GM18505 (cell line): ENCODE measurements around the gene EPHA4.

ENCODE experiments used
- ATAC-seq: cut with Tn5 transposase; IDR thresholded peaks from one replicate; pipeline ENCODE4 v1.9.1; 2021; ENCODE audit not compliant: unreplicated experiment
- POLR2A ChIP-seq: IDR thresholded peaks from 4 replicates; pipeline ENCODE4 v1.6.1; 2011; ENCODE audit warnings: borderline replicate concordance; ENCODE audit not compliant: insufficient read depth, insufficient read length; ENCODE audit errors: extremely low read depth

The EPHA4 gene

GRCh38 chr2:221490506-221491060, 81.5 kb downstream of the EPHA4 start:
- no peak for TF ChIP-seq POLR2A
- ATAC-seq: no peak

- TF ChIP-seq POLR2A: no peak
- no peak for ATAC-seq
Observed at GRCh38 chr2:221488136-221488807, 83.8 kb downstream of the EPHA4 start.

GRCh38 chr2:221486106-221486505, 86.0 kb downstream of the EPHA4 start:
- ATAC-seq: no peak
- TF ChIP-seq POLR2A: no peak

- no peak for ATAC-seq
- TF ChIP-seq POLR2A: no peak
Observed at GRCh38 chr2:221485503-221485870, 86.6 kb downstream of the EPHA4 start.

- ATAC-seq: no peak
- TF ChIP-seq POLR2A: no peak
Observed at GRCh38 chr2:221484761-221485502, 87.2 kb downstream of the EPHA4 start.

GRCh38 chr2:221482666-221483455, 89.2 kb downstream of the EPHA4 start:
- no peak for TF ChIP-seq POLR2A
- no peak for ATAC-seq

GRCh38 chr2:221480821-221481220, 91.3 kb downstream of the EPHA4 start:
- no peak for TF ChIP-seq POLR2A
- no peak for ATAC-seq

GRCh38 chr2:221480163-221480562, 91.9 kb downstream of the EPHA4 start:
- no peak for TF ChIP-seq POLR2A
- ATAC-seq: no peak

GRCh38 chr2:221478485-221478863, 93.6 kb downstream of the EPHA4 start:
- no peak for ATAC-seq
- TF ChIP-seq POLR2A: no peak

- ATAC-seq: no peak
- no peak for TF ChIP-seq POLR2A
Observed at GRCh38 chr2:221477714-221478484, 94.2 kb downstream of the EPHA4 start.

GRCh38 chr2:221476195-221476594, 95.9 kb downstream of the EPHA4 start:
- no peak for ATAC-seq
- TF ChIP-seq POLR2A: no peak

- TF ChIP-seq POLR2A: no peak
- no peak for ATAC-seq
Observed at GRCh38 chr2:221473451-221473850, 98.7 kb downstream of the EPHA4 start.

- ATAC-seq: no peak
- no peak for TF ChIP-seq POLR2A
Observed at GRCh38 chr2:221468317-221468716, 103.8 kb downstream of the EPHA4 start.
